GM23248 (cell line): ENCODE results near the gene OPCML. TPM values are rescaled to one million over a fixed set of nuclear protein-coding genes. Genes with fewer than 3 reads are reported as not detected.

Experiments used
- DNase-seq: peaks from one replicate; pipeline ENCODE4 v3.0.0-alpha.2; 2015
- H2AFZ ChIP-seq: fragments of 200-600 bp; sonication (generic); 2 replicates; pipeline ENCODE4 v1.6.1; 2016; ENCODE audit warnings: antibody characterized with exemption
- H3F3A ChIP-seq: fragments of 200-600 bp; sonication (generic); 2 replicates; pipeline ENCODE4 v1.6.1; 2016; ENCODE audit warnings: mild to moderate bottlenecking, antibody characterized with exemption, mixed run types; ENCODE audit not compliant: insufficient read depth
- H3K27ac ChIP-seq: fragments of 200-600 bp; sonication (generic); 2 replicates; pipeline ENCODE4 v1.5.1; 2016; ENCODE audit warnings: mild to moderate bottlenecking
- H3K27me3 ChIP-seq: fragments of 200-600 bp; sonication (generic); replicated peaks from 2 replicates; pipeline ENCODE4 v1.6.1; 2016; ENCODE audit warnings: mild to moderate bottlenecking; ENCODE audit not compliant: insufficient read depth
- H3K36me3 ChIP-seq: fragments of 200-600 bp; sonication (generic); 2 replicates; pipeline ENCODE4 v1.6.1; 2016; ENCODE audit warnings: low read depth, mild to moderate bottlenecking
- H3K4me1 ChIP-seq: fragments of 200-600 bp; sonication (generic); 2 replicates; pipeline ENCODE4 v1.6.1; 2016; ENCODE audit warnings: mild to moderate bottlenecking; ENCODE audit not compliant: insufficient read depth
- H3K4me2 ChIP-seq: fragments of 200-600 bp; sonication (generic); one replicate; pipeline ENCODE4 v1.6.1; 2016; ENCODE audit warnings: mild to moderate bottlenecking; ENCODE audit not compliant: unreplicated experiment
- H3K4me3 ChIP-seq: fragments of 200-600 bp; sonication (generic); 2 replicates; pipeline ENCODE4 v1.5.1; 2016; ENCODE audit warnings: mild to moderate bottlenecking
- H3K79me2 ChIP-seq: fragments of 200-600 bp; sonication (generic); 2 replicates; pipeline ENCODE4 v1.6.1; 2016; ENCODE audit warnings: mild to moderate bottlenecking; ENCODE audit not compliant: insufficient read depth
- H3K9ac ChIP-seq: fragments of 200-600 bp; sonication (generic); 2 replicates; pipeline ENCODE4 v1.6.1; 2016; ENCODE audit warnings: mild to moderate bottlenecking
- H3K9me2 ChIP-seq: fragments of 200-600 bp; sonication (generic); 2 replicates; pipeline ENCODE4 v1.6.1; 2016; ENCODE audit warnings: mixed run types, mild to moderate bottlenecking, moderate library complexity; ENCODE audit not compliant: insufficient read depth
- H3K9me3 ChIP-seq: fragments of 200-600 bp; sonication (generic); one replicate; pipeline ENCODE4 v1.6.1; 2017; ENCODE audit warnings: low read depth
- H4K20me1 ChIP-seq: fragments of 200-600 bp; sonication (generic); 2 replicates; pipeline ENCODE4 v1.6.0; 2016; ENCODE audit not compliant: insufficient read depth
- EZH2 ChIP-seq: fragments of 200-600 bp; sonication (generic); IDR thresholded peaks from 2 replicates; pipeline ENCODE4 v1.6.1; 2018; ENCODE audit warnings: antibody characterized with exemption, mild to moderate bottlenecking; ENCODE audit not compliant: insufficient read depth, poor library complexity, severe bottlenecking
- EZH2phosphoT487 ChIP-seq: fragments of 200-600 bp; sonication (generic); IDR thresholded peaks from 2 replicates; pipeline ENCODE4 v1.6.1; 2018; ENCODE audit warnings: antibody characterized with exemption, moderate library complexity, mild to moderate bottlenecking, low read depth; ENCODE audit not compliant: insufficient read depth
- WGBS, 2 experiments: methylation state at CpG; one replicate each; pipeline ENCODE4 v1.1.6; 2015 to 2017; ENCODE audit warnings: low lambda C conversion rate in 2 of 2, low coverage in 1 of 2; ENCODE audit errors: missing lambda C conversion rate in 2 of 2; 5-methylcytosine and 5-hydroxymethylcytosine counted together
- in situ Hi-C: fragments of 300-500 bp; cut with MboI; formaldehyde crosslinking; loops from 2 replicates; pipeline ENCODE4 v1.15.0; 2020
- polyA plus RNA-seq: library from polyadenylated mRNA; unstranded; fragments of >200 nt; fragmentation: Nextera tagmentation; extraction: Ambion mirVana; gene quantifications from 2 replicates; pipeline ENCODE4 v1.2.1, GENCODE V29; 2016
- total RNA-seq: library from RNA; depleted of rRNA; stranded (reverse); fragments of >200 nt; shearing (Covaris generic); gene quantifications from 2 replicates; pipeline ENCODE4 v1.2.3, GENCODE V29; 2014

Gene OPCML
- total and polyA plus RNA-seq, 2 experiments from 2014 or later: 0.69 to 1.6 TPM

- Histone ChIP-seq H3K27ac (no peak overlapping the region), H3F3A (peaks cover 15% of the 10 kb centered on the region), H3K9me3 (no peaks in the 10 kb centered on the region), H3K4me2 (no peak overlapping the region), H3K9ac (no peak overlapping the region), H4K20me1 (no peaks in the 10 kb centered on the region), H3K9me2 (no peaks in the 10 kb centered on the region), H3K27me3 (no peaks in the 10 kb centered on the region), H3K79me2 (no peaks in the 10 kb centered on the region), H3K4me3 (no peak overlapping the region), H3K36me3 (no peaks in the 10 kb centered on the region), H2AFZ (no peak overlapping the region), H3K4me1 (peaks cover 30% of the 10 kb centered on the region)
- 84 to 86% methylated on average over 3 of the region's 3 CpGs for WGBS, 2 experiments
- TF ChIP-seq EZH2 (no peak), EZH2phosphoT487 (no peak)
- in situ Hi-C loops: no loop called here
- no peak for DNase-seq
Measured at GRCh38 chr11:132883241-132883640, 649.1 kb downstream of the OPCML start.

GRCh38 chr11:132881622-132882021 is 650.7 kb downstream of the OPCML start:
- no peaks in the 10 kb centered on the region for H3K79me2 ChIP-seq
- no peaks in the 10 kb centered on the region for H4K20me1 ChIP-seq
- no peaks in the 10 kb centered on the region for H3K9me2 ChIP-seq
- DNase-seq: no peak
- H3K9ac ChIP-seq: no peak overlapping the region
- in situ Hi-C loops: no loop called here
- no peak overlapping the region for H3K27ac ChIP-seq
- WGBS, 2 experiments: 38 to 43% methylated on average over 3 of the region's 3 CpGs
- no peak overlapping the region for H3K4me3 ChIP-seq
- H3F3A ChIP-seq: 0 out of 2 replicates have a peak, but pooled peaks cover 5% of the 10 kb centered on the region
- TF ChIP-seq EZH2 (no peak), EZH2phosphoT487 (no peak)
- H3K4me2 ChIP-seq: no peak overlapping the region
- H3K9me3 ChIP-seq: no peaks in the 10 kb centered on the region
- no peaks in the 10 kb centered on the region for H3K27me3 ChIP-seq
- no peaks in the 10 kb centered on the region for H3K36me3 ChIP-seq
- H3K4me1 ChIP-seq: peaks cover 16% of the 10 kb centered on the region
- H2AFZ ChIP-seq: no peak overlapping the region

GRCh38 chr11:132878111-132878510 is 654.2 kb downstream of the OPCML start:
- Histone ChIP-seq H2AFZ (no peak overlapping the region), H3K4me2 (no peak overlapping the region), H3K27ac (no peak overlapping the region), H3K4me3 (no peak overlapping the region), H3K27me3 (no peaks in the 10 kb centered on the region), H4K20me1 (no peaks in the 10 kb centered on the region), H3K36me3 (no peaks in the 10 kb centered on the region), H3K9me2 (no peaks in the 10 kb centered on the region), H3F3A (0 out of 2 replicates have a peak, but pooled peaks cover 6% of the 10 kb centered on the region), H3K79me2 (no peaks in the 10 kb centered on the region), H3K9me3 (no peaks in the 10 kb centered on the region), H3K4me1 (no peaks in the 10 kb centered on the region), H3K9ac (no peak overlapping the region)
- TF ChIP-seq EZH2phosphoT487: no peak
- no peak for TF ChIP-seq EZH2
- no peak for DNase-seq
- in situ Hi-C loops: no loop called here
- 71 to 76% methylated on average over 5 of the region's 5 CpGs for WGBS, 2 experiments

GRCh38 chr11:132876705-132877104 is 655.6 kb downstream of the OPCML start:
- 0 out of 2 replicates have a peak, but pooled peaks cover 6% of the 10 kb centered on the region for H3F3A ChIP-seq
- no peaks in the 10 kb centered on the region for H3K9me3 ChIP-seq
- no peaks in the 10 kb centered on the region for H3K9me2 ChIP-seq
- no peaks in the 10 kb centered on the region for H3K79me2 ChIP-seq
- no peak for TF ChIP-seq EZH2
- TF ChIP-seq EZH2phosphoT487: no peak
- H3K9ac ChIP-seq: no peak overlapping the region
- WGBS, 2 experiments: 71 to 77% methylated on average over 6 of the region's 6 CpGs
- no peaks in the 10 kb centered on the region for H3K36me3 ChIP-seq
- H2AFZ ChIP-seq: no peak overlapping the region
- no peaks in the 10 kb centered on the region for H3K27me3 ChIP-seq
- H3K27ac ChIP-seq: no peak overlapping the region
- H4K20me1 ChIP-seq: no peaks in the 10 kb centered on the region
- no peak for DNase-seq
- no peak overlapping the region for H3K4me3 ChIP-seq
- no peak overlapping the region for H3K4me2 ChIP-seq
- in situ Hi-C loops: no loop called here
- no peaks in the 10 kb centered on the region for H3K4me1 ChIP-seq

- TF ChIP-seq EZH2phosphoT487 (no peak), EZH2 (no peak)
- Histone ChIP-seq H3K27me3 (no peaks in the 10 kb centered on the region), H4K20me1 (no peaks in the 10 kb centered on the region), H3F3A (0 out of 2 replicates have a peak, but pooled peaks cover 6% of the 10 kb centered on the region), H3K9ac (no peak overlapping the region), H3K36me3 (no peaks in the 10 kb centered on the region), H3K4me2 (no peak overlapping the region), H3K9me2 (no peaks in the 10 kb centered on the region), H2AFZ (no peak overlapping the region), H3K79me2 (no peaks in the 10 kb centered on the region), H3K27ac (no peak overlapping the region), H3K4me3 (no peak overlapping the region), H3K4me1 (no peaks in the 10 kb centered on the region), H3K9me3 (no peaks in the 10 kb centered on the region)
- DNase-seq: no peak
- in situ Hi-C loops: no loop called here
- WGBS, 2 experiments: 57% methylated on average over 3 of the region's 3 CpGs
Measured at GRCh38 chr11:132876239-132876638, 656.1 kb downstream of the OPCML start.
